Breast epithelium (tissue), 4 donors: ENCODE data around the gene TRANK1. TPM values are rescaled to one million over a fixed set of nuclear protein-coding genes. Genes with fewer than 3 reads are reported as not detected.
A peak's percentile ranks its signal among the peaks of the same experiment; 100 is the strongest.

Experiments used
- DNase-seq, 2 donors: peaks; one replicate each; pipeline ENCODE4 v3.0.0-alpha.2; 2019; ENCODE audit warnings: low spot score in 2 of 2
- H3K27ac ChIP-seq, 2 donors: fragments of 200-600 bp; sonication (generic) in 1 of 2; one replicate each; pipeline ENCODE4 v1.5.1; 2016 to 2019; ENCODE audit warnings: mild to moderate bottlenecking in 1 of 2
- H3K27me3 ChIP-seq, 2 donors: fragments of 200-600 bp; sonication (generic) in 1 of 2; one replicate each; pipeline versions ENCODE4 v1.5.1 to v1.6.0; 2017 to 2019; ENCODE audit warnings: control low read depth in 1 of 2, mild to moderate bottlenecking in 1 of 2
- H3K36me3 ChIP-seq: fragments of 200-600 bp; one replicate; pipeline ENCODE4 v1.5.1; 2019
- H3K4me1 ChIP-seq, 2 donors: fragments of 200-600 bp; sonication (generic); one replicate each; pipeline ENCODE4 v1.5.1; 2016 to 2019; ENCODE audit warnings: control low read depth in 1 of 2
- H3K4me3 ChIP-seq, 3 donors: fragments of 200-600 bp; sonication (generic); 1 replicate in 2 of 3; 2 replicates in 1 of 3; pipeline ENCODE4 v1.5.1; 2016 to 2019; ENCODE audit warnings: mild to moderate bottlenecking in 3 of 3, moderate library complexity in 2 of 3
- H3K9me3 ChIP-seq, 2 donors: fragments of 200-600 bp; sonication (generic) in 1 of 2; one replicate each; pipeline ENCODE4 v1.5.1; 2016 to 2019; ENCODE audit warnings: control low read depth in 1 of 2
- CTCF ChIP-seq, 3 donors: fragments of 450-650 bp; IDR thresholded peaks; one replicate each; pipeline ENCODE4 v1.5.1; 2016 to 2017; ENCODE audit warnings: antibody characterized with exemption in 3 of 3, mild to moderate bottlenecking in 3 of 3, moderate library complexity in 3 of 3
- POLR2A ChIP-seq: fragments of 450-650 bp; IDR thresholded peaks from one replicate; pipeline ENCODE4 v1.6.1; 2016; ENCODE audit warnings: antibody characterized with exemption, mild to moderate bottlenecking, moderate library complexity
- POLR2AphosphoS5 ChIP-seq, 3 donors: sonication (generic); formaldehyde crosslinking; IDR thresholded peaks; one replicate each; pipeline ENCODE4 v1.6.1; 2017; ENCODE audit warnings: antibody characterized with exemption in 3 of 3
- intact Hi-C: fragments of 100-400 bp; cut with DNase I; formaldehyde crosslinking; loops from one replicate; pipeline ENCODE4 v1.15.1; 2023; ENCODE audit warnings: low total_unique reads
- total RNA-seq, 3 donors: library from RNA; depleted of rRNA; stranded (reverse); fragments of >200 nt; gene quantifications; one replicate each; pipeline ENCODE4 v1.1.0, GENCODE V29; 2016

TRANK1 gene
- 10 to 100 TPM; 13.6 to 16.6 (median 13.8) TPM for total RNA-seq

DNA sequence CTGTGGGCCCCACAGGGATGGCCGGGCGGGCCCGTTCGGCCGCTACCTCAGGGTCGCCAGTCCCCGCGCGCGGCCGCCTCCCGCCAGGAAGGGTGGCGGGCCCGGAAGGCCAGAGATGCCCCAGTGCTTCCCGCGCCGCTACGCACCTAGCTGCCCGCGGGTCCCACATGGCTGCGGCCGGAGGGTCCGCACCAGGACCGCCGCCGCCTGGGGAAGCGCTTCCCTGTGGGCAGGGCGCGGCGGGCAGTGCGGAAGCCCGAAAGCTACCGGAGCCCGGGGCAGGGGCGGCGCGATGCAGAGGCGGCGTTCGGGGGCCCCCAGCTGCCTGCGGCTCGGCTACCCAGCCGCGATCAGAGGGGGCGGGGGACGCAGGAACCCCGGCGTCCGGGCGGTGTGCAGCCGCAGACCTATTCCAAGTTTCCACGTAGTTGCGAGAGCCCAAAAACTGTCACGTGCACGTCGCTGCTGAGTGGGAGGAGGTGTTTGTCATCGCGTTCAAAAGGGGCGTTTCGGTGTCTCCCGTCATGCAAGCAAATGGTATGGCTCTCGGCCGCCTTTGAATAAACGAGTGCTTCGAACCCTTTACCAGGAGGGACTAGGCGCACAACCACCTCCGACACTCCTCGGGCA is at the start of gene TRANK1:
Gene TRANK1, minus strand, starts transcription at position 414 of the 630 bp plus-strand sequence. Its CDS starts 245 bp downstream, at position 169.
- no peak for TF ChIP-seq CTCF (IDR thresholded peaks at IDR 0.05)
- no peak for TF ChIP-seq POLR2A
- DNase-seq = peak; percentile 40 to 54
- peak within 1 kb of the TSS; percentile 50 to 82 for H3K27ac ChIP-seq
- no peaks in the 10 kb centered on the region for H3K4me1 ChIP-seq
- no peaks in the 10 kb centered on the region for H3K27me3 ChIP-seq
- no peaks in the 10 kb centered on the region for H3K36me3 ChIP-seq
- peaks cover 7 to 13% of the 10 kb centered on the region in 2 donors for H3K9me3 ChIP-seq
- intact Hi-C loops = loop anchor here (5.0 kb wide), 1 partner anchor 1488 kb away; no protein-coding TSS in a partner anchor
- H3K4me3 ChIP-seq = peak within 1 kb of the TSS; percentile 73 to 91 (median 85)

GRCh38 chr3:36993326-36994283 is 48.8 kb upstream of the TRANK1 start, which contains the start of gene MLH1:
TSS of gene MLH1 (plus strand) at chr3:36993518. CDS start at chr3:36993548, 30 bp downstream.
- Histone ChIP-seq H3K4me3 (peak within 1 kb of the TSS; percentile 66 to 89 (median 78)), H3K27ac (peak within 1 kb of the TSS; percentile 99), H3K27me3 (no peaks in the 10 kb centered on the region), H3K36me3 (no peaks in the 10 kb centered on the region), H3K4me1 (peaks cover 2 to 5% of the 10 kb centered on the region in 2 donors), H3K9me3 (no peaks in the 10 kb centered on the region)
- no peak for TF ChIP-seq CTCF (IDR thresholded peaks at IDR 0.05)
- peak; percentile 89 to 95 (median 92) for TF ChIP-seq POLR2AphosphoS5 (IDR thresholded peaks at IDR 0.05)
- peak; percentile 52 for TF ChIP-seq POLR2A
- peak; percentile 98 to 100 for DNase-seq
- intact Hi-C loops = no loop called here

- no peaks in the 10 kb centered on the region for H3K36me3 ChIP-seq
- intact Hi-C loops = no loop called here
- H3K4me1 ChIP-seq = peaks cover 2 to 9% of the 10 kb centered on the region in 2 donors
- peak within 1 kb of the TSS; percentile 99 for H3K27ac ChIP-seq
- peak within 1 kb of the TSS; percentile 66 to 89 (median 78) for H3K4me3 ChIP-seq
- no peak for DNase-seq
- no peaks in the 10 kb centered on the region for H3K9me3 ChIP-seq
- no peaks in the 10 kb centered on the region for H3K27me3 ChIP-seq
- TF ChIP-seq POLR2A (peak; percentile 71), POLR2AphosphoS5 (IDR thresholded peaks at IDR 0.05) (peak; percentile 46 to 90 (median 87)), CTCF (IDR thresholded peaks at IDR 0.05) (peak; percentile 35 to 44 (median 40))
Observed at GRCh38 chr3:36992806-36993325, 48.0 kb upstream of the TRANK1 start, which contains the start of gene EPM2AIP1. TSS of gene EPM2AIP1 (minus strand) at chr3:36993131. CDS start at chr3:36993077, 54 bp downstream.

DNA sequence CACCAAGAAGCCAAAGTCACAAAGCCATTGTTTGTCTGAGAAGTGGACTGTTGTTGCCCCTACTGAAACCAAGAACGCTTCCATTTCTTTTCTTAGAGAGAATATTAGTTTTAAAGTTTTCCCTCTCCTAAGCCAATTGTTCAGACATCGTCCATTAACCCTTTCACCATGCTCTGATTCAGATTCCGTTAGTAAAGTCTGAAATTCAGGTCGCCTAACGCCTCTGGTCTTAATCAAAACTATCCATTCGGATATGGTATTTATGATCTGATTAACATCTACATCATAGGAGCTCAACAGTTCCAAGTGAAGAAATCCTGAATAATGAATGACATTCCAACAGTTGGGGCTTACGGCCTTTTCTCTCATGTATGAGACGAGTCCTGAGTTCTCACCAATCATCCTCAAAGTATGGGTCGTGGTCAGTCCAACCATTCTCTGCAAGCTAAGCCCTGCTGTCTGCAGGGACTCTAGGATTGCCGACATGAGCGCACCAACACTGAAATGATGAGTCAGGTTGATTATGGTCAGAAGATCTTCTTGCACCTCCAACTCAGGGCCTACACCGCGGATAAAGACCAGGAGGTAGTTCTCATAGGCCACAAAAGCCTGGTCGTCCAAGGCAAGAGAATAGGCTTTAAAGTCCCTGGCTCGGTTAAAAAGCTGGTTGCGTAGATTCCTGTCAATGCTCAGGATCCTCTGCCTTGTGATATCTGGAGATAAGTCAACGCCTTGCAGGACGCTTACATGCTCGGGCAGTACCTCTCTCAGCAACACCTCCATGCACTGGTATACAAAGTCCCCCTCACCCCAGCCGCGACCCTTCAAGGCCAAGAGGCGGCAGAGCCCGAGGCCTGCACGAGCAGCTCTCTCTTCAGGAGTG is 47.3 kb upstream of the TRANK1 start:
- Histone ChIP-seq H3K27ac (peak overlapping the region; percentile 99), H3K4me1 (peaks cover 2 to 9% of the 10 kb centered on the region in 2 donors), H3K36me3 (no peaks in the 10 kb centered on the region), H3K4me3 (peak overlapping the region; percentile 66 to 89 (median 78)), H3K27me3 (no peaks in the 10 kb centered on the region), H3K9me3 (no peaks in the 10 kb centered on the region)
- intact Hi-C loops = no loop called here
- no peak for TF ChIP-seq POLR2AphosphoS5 (IDR thresholded peaks at IDR 0.05)
- no peak for TF ChIP-seq POLR2A
- no peak for TF ChIP-seq CTCF (IDR thresholded peaks at IDR 0.05)
- no peak for DNase-seq
